ES-I3 (cell line): Measurements from ENCODE around the gene CAPN11.

Source experiments
- H3K36me3 ChIP-seq: 2 replicates; pipeline ENCODE4 v1.6.1; 2013; ENCODE audit warnings: mild to moderate bottlenecking, low read length, control low read depth, moderate library complexity; ENCODE audit not compliant: insufficient read depth
- H3K4me1 ChIP-seq: 2 replicates; pipeline ENCODE4 v1.6.1; 2013; ENCODE audit warnings: mild to moderate bottlenecking, control low read depth, low read length; ENCODE audit not compliant: insufficient read depth
- H3K9ac ChIP-seq: 2 replicates; pipeline ENCODE4 v1.6.1; 2013; ENCODE audit warnings: low read depth, mild to moderate bottlenecking, low read length, moderate library complexity
- H3K9me3 ChIP-seq: 2 replicates; pipeline ENCODE4 v1.6.1; 2013; ENCODE audit warnings: mild to moderate bottlenecking, low read length, moderate library complexity; ENCODE audit not compliant: control insufficient read depth, insufficient read depth

The CAPN11 gene

GRCh38 chr6:44157152-44157521 lies 1.5 kb upstream of the CAPN11 start:
- Histone ChIP-seq H3K4me1 (peaks cover 11% of the 10 kb centered on the region; the same call in 1 of the 2 replicates), H3K9me3 (no peaks in the 10 kb centered on the region), H3K36me3 (no peaks in the 10 kb centered on the region), H3K9ac (no peak overlapping the region)

- no peaks in the 10 kb centered on the region for H3K36me3 ChIP-seq
- H3K9me3 ChIP-seq, result no peaks in the 10 kb centered on the region
- H3K9ac ChIP-seq, result no peak overlapping the region
- peaks cover 16% of the 10 kb centered on the region for H3K4me1 ChIP-seq
Observed at GRCh38 chr6:44161997-44162338, 3.3 kb downstream of the CAPN11 start.

GRCh38 chr6:44162876-44163625 lies 4.4 kb downstream of the CAPN11 start:
- no peaks in the 10 kb centered on the region for H3K36me3 ChIP-seq
- no peaks in the 10 kb centered on the region for H3K9me3 ChIP-seq
- H3K9ac ChIP-seq, result no peak overlapping the region
- H3K4me1 ChIP-seq, result peaks cover 14% of the 10 kb centered on the region

- Histone ChIP-seq H3K4me1 (peaks cover 14% of the 10 kb centered on the region), H3K36me3 (no peaks in the 10 kb centered on the region), H3K9ac (no peak overlapping the region), H3K9me3 (no peaks in the 10 kb centered on the region)
Observed at GRCh38 chr6:44166116-44166515, 7.5 kb downstream of the CAPN11 start.

GRCh38 chr6:44166591-44167184 lies 8.1 kb downstream of the CAPN11 start:
- H3K36me3 ChIP-seq, result no peaks in the 10 kb centered on the region
- no peak overlapping the region for H3K9ac ChIP-seq
- H3K4me1 ChIP-seq, result peaks cover 14% of the 10 kb centered on the region
- H3K9me3 ChIP-seq, result no peaks in the 10 kb centered on the region

GRCh38 chr6:44167567-44167966 lies 8.9 kb downstream of the CAPN11 start:
- H3K9ac ChIP-seq, result no peak overlapping the region
- no peaks in the 10 kb centered on the region for H3K9me3 ChIP-seq
- H3K36me3 ChIP-seq, result no peaks in the 10 kb centered on the region
- H3K4me1 ChIP-seq, result peaks cover 14% of the 10 kb centered on the region

- no peak overlapping the region for H3K9ac ChIP-seq
- H3K36me3 ChIP-seq, result no peaks in the 10 kb centered on the region
- H3K4me1 ChIP-seq, result peaks cover 18% of the 10 kb centered on the region
- no peaks in the 10 kb centered on the region for H3K9me3 ChIP-seq
Observed at GRCh38 chr6:44169154-44169553, 10.5 kb downstream of the CAPN11 start.

- H3K4me1 ChIP-seq, result peaks cover 14% of the 10 kb centered on the region
- no peaks in the 10 kb centered on the region for H3K9me3 ChIP-seq
- H3K9ac ChIP-seq, result no peak overlapping the region
- H3K36me3 ChIP-seq, result no peaks in the 10 kb centered on the region
Observed at GRCh38 chr6:44169886-44170570, 11.4 kb downstream of the CAPN11 start.

GRCh38 chr6:44171899-44172546 lies 13.4 kb downstream of the CAPN11 start:
- peaks cover 15% of the 10 kb centered on the region; the same call in 1 of the 2 replicates for H3K4me1 ChIP-seq
- H3K9me3 ChIP-seq, result no peaks in the 10 kb centered on the region
- H3K9ac ChIP-seq, result no peak overlapping the region; the same call in 1 of the 2 replicates
- no peaks in the 10 kb centered on the region for H3K36me3 ChIP-seq

- Histone ChIP-seq H3K9me3 (no peaks in the 10 kb centered on the region), H3K4me1 (peaks cover 16% of the 10 kb centered on the region; the same call in 1 of the 2 replicates), H3K9ac (no peak overlapping the region), H3K36me3 (no peaks in the 10 kb centered on the region)
Observed at GRCh38 chr6:44172731-44173500, 14.3 kb downstream of the CAPN11 start.

GRCh38 chr6:44176130-44176761 lies 17.6 kb downstream of the CAPN11 start:
- Histone ChIP-seq H3K36me3 (no peaks in the 10 kb centered on the region), H3K4me1 (peaks cover 16% of the 10 kb centered on the region; the same call in 1 of the 2 replicates), H3K9ac (no peak overlapping the region), H3K9me3 (no peaks in the 10 kb centered on the region)

- Histone ChIP-seq H3K9ac (no peak overlapping the region), H3K4me1 (peaks cover 16% of the 10 kb centered on the region; the same call in 1 of the 2 replicates), H3K36me3 (no peaks in the 10 kb centered on the region), H3K9me3 (no peaks in the 10 kb centered on the region)
Observed at GRCh38 chr6:44176762-44177509, 18.3 kb downstream of the CAPN11 start.
